ENCODE results near the gene STK10. TPM values are rescaled to one million over a fixed set of nuclear protein-coding genes. Genes with fewer than 3 reads are reported as not detected.
"Not testable (repeated sequence)": the region's sequence is repeated elsewhere in the genome, so short reads cannot be mapped to it uniquely, and the experiment has no call there.

Gene STK10
- total RNA-seq, 1 donor from 2014 or later, result 79.8 TPM

DNA sequence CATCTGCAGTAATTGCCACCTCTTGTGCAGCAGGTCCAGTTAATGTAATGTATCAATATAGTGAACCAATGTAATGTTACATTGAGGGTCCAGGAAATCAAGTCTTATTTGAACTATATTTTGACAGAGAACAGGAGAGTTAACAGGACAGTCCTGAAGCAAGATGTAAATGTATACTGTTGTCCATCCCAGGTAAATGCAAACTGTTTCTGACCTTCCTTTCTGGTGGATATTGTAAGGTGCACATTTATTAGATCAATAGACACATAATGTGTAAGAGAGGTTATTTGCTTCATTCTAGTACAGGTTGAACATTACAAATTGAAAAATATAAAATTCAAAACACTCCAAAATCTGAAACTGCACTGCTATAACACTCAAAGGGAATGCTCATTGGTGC lies 158.1 kb downstream of the STK10 start:
- DNase-seq (ENCODE audit: extremely low read depth, low read depth, low spot score), result no peak

DNA sequence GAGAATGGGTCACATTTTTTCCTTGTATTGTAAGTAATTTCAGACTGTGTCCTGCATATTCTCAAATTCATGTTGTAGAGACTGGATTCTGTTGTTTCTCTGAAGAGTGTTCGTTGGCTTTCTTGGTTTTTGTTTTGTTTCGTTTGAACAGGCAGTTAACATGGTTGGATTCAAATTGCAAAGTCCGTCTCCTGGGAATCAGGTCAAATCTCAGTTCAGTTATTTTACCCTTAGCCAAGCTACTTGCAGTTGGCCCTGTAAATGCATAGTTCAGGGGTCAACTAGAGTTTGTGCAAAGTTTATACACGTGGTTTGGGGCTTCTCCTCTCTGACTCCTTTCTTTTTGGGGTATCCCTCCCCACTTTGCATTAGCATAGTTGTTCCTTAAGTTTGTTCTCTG lies 159.9 kb downstream of the STK10 start:
- no peak for DNase-seq (ENCODE audit: extremely low read depth, low read depth, low spot score)

DNA sequence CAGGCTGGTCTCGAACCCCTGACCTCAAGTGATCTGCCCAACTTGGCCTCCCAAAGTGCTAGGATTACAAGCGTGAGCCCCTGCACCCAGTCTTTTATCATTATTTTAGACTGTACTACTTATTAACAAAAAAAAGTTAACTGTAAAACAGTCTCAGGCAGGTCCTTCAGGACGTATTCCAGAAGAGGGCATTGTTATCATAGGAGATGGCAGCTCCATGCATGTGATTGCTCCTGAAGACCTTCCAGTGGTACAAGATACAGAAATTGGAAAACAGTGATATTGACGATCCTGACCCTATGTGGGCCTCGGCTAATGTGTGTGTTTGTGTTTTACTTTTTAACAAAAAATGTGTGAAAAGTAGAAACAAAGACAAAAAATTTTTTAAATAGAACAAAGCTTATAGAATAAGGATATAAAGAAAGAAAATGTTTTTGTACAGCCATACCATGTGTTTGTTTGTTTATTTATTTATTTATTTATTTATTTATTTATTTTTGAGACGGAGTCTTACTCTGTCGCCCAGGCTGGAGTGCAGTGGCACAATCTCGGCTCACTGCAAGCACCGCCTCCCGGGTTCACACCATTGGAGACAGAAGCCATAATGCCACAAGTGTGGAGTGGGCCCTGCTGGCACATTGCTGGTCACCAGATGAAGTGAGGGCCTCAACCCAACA lies 167.8 kb downstream of the STK10 start:
- not testable (repeated sequence) for DNase-seq (ENCODE audit: extremely low read depth, low read depth, low spot score)

DNA sequence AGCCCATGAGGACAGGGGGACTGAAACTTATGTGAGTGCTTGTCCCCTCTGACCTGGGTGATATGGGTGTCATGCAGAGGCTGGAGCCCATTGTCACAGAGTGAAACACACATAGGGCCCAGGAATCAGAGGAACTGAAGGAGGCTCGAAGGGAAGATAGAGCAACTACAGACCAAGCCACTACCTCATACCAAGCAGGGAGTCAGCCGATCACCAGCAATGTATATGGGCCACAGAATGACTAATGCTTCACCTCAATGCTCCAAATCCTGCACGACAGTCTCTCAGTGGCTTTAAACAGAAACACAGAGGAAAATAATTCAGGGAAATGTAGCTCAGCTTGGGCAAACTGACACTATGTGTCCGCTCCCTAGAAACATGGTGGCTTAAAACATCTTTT lies 172.7 kb downstream of the STK10 start:
- no peak for DNase-seq (ENCODE audit: extremely low read depth, low read depth, low spot score)

DNA sequence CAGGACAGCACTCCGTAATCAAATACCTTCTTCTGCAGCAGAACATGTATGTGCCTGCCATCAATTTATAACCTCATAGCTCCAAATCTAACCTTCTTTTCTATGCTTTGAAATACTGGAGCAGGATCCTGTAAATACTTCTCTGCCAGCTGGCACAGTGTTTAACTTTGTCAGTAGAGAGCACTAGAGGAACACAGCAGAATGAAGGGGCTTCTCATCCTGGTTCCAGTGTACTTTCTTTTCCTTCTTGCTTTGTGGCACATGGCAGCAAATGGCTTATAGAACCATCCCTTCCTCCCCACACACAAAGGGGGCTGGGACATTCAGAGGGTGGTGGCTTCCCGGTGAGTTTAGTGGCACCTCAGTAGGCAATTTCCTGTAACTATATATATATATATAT lies 177.7 kb downstream of the STK10 start:
- no peak for DNase-seq (ENCODE audit: extremely low read depth, low read depth, low spot score)

DNA sequence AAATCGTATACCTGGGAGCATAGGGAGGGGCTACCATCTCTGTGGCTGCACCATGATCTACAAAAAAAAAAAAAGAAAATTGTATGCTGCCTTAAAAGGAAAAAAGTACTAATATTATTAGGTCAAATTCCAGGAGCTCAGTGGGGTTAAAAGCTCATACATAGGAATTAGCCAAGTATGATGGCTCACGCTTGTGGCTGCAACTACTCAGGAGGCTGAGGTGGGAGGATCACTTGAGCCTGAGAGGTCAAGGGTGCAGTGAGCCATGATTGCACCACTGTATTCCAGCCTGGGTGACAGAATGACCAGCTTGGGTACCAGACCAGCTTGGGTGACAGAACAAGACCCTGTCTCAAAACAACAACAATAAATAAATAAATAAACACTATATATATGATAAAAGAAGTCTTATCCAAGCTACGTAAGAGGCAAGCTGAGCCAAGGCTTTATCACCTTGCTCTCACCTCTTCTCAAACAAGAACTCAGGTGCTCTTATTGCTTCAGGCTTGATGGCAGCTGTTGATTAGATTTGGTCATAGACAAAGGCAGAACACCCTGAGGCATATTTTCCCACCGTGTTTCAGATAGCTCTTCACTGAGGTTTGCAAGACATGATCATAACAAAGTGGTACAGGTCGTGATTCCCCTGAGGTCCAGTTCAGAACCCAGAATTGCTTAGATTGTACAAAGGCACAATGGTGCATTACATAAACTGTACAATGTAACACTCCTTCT lies 178.3 kb downstream of the STK10 start:
- DNase-seq (ENCODE audit: extremely low read depth, low read depth, low spot score), result no peak

DNA sequence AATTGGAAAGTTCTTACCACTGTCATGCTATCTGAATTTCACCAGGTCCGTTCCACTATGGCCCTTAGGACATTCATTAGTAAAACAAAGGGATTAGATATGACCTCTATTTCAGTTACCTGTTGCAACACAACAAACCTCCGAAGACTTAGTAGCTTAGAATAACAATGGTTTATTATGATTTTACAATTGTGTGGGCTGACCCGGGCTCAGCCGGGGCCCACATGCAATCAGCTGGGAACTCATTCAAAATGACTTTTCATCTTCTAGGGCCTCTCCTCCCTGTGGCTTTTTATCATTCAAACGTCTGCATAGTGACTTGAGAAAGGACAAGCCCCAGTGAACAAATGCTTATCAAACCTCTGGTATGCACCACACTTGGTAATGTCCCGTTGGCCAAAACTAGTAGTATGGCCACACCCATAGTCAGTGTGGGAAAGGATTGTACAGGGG lies 179.3 kb downstream of the STK10 start:
- DNase-seq (ENCODE audit: extremely low read depth, low read depth, low spot score), result no peak

DNA sequence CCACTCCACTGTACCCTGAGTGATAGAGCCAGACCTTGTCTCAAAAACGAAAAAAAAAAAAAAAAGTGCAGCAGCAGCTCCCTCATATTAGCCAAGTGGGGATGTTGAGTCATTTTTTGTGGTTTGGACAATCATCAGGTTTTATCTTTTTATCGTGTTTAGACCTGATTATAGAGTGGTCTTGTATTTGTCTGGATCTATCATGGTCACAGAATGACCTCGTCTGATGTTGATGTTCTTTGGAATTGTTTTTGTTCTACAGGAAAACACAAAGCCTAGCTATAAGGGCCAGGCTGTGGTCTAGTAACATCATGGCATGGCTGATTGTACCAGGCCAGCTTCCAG lies 179.9 kb downstream of the STK10 start:
- DNase-seq (ENCODE audit: extremely low read depth, low read depth, low spot score), result no peak

DNA sequence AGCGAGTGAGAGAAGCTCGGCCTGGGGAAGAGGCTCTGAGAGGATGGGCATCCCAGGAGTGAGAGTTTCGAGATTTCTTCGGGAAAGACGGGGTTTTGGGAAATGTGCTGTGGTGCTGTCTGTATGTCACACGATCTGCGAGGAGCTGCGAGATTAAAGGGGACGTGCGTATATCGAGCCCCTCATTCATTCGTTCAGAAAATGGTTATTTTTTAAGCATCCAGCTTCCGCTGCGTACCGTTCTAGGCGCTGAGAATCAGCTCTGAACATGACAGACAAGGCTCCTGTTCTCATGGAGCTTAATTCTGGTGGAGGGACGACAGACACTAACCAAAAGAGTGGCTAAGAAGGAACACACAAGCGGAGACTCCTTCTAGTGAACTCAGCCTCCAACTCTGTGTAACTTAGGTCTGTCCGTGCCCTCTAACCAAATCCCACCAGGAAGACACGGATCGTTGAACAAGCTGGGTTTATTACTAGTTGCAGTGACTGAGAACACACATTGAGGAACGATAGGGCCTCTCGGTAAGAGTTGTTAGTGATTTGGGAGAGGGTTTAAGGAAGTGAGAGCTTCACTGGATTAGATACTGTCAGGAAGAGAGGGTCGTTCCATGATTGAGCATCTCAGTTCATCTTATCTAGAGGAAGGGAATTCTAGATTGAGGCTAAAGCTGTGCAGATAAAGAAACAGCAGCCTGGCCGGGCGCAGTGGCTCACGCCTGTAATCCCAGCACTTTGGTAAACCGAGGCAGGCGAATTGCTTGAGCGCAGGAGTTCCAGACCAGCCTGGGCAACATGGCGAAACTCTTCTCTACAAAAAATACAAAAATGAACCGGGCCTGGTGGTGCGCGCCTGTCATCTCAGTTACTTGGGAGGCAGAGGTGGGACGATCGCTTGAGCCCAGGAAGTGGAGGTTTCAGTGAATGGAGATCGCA lies 180.6 kb downstream of the STK10 start:
- DNase-seq (ENCODE audit: extremely low read depth, low read depth, low spot score), result no peak

DNA sequence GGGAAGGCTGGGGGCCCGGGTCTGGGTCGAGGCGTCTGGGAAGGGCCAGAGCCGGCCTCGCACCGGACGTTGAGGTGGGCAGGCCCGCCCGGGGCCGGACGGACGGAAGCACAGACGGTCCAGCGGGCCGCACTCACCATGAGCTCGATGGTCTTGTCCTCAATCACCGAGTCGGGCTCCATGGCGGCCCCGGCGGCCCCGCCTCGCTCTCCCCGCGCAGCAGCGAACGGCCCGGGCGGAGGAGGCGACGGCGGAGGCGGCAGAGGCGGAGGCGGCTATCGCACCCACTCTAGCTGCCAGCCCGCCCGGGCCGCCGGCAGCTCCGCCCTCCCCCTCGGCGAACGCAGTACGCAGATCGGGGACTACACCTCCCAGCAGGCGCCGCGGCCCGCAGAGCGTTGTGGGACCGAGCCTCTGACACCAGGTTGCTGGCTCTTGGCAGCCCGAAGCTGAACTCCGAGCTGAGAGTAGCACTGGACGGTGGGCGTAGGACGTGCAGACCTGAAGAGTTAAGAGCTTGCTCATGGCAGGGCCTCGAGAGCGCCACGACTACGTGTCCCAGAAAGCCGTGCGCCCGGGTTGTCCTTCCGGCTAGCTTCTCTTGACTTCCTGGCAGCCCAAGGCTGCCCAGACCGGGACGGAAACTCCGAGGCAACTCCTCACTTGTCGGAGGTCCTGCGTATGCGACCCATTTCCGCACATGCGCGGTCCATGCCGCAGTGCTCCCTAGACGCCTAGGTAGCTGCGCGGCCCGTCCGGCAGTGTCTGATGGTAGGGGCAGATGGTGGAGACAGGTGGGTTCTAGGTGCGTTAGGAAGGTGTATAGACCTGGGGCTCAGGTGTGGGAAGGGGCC lies 181.5 kb downstream of the STK10 start, which contains the start of gene FBXW11:
Gene FBXW11 (minus strand): TSS at position 318 of the 854 bp plus-strand sequence. CDS start 136 bp downstream, at position 182.
- DNase-seq (ENCODE audit: extremely low read depth, low read depth, low spot score), result peak; percentile 74

DNA sequence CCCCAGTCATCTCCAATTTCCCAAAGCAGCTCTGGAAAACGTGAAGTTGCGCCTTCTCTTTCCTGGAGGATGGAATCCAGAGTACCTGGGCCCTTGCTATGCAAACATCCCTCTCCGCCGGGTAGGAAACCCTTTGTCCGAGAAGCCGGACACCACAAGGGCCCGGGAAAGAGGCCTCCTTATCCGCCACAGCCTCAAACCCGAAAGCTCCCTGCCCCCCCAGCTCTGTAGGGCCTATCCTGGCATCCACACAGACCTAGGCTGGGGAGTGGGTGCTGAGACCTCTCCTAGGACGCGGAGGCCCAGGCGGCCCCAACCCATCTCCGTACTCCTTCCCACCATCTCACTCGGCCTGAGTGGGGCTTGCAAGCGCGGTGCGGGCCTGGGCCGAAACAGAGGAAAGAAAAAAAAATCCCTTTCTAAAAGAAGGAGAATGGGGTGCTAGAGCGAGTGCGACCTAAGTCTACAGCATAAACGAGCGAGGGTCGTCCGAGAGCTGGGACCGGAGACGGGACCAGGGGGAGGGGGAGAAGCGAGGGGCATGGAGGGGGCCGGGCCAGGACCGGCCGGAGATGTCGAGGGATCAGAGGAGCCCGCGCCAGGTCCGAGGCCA lies 182.2 kb downstream of the STK10 start:
- DNase-seq (ENCODE audit: extremely low read depth, low read depth, low spot score), result no peak

DNA sequence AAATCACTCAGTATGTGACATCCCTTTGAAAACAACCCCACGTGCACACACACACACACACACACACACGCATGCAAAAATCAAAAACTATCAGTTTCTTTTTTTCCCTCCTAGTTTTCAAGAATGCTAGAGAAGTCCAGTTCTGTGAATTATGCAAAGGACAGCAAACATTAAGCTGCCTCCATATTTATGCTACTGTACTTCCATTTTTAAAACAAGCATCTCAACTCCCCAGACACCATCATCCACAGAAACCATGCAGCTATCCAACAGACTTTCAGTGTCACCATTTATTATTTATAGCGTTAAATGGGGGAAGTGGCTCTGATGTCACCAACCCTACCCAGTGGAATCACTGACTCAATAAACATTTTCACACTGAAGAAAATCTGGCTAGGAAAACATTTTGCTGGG lies 183.2 kb downstream of the STK10 start:
- no peak for DNase-seq (ENCODE audit: extremely low read depth, low read depth, low spot score)

DNA sequence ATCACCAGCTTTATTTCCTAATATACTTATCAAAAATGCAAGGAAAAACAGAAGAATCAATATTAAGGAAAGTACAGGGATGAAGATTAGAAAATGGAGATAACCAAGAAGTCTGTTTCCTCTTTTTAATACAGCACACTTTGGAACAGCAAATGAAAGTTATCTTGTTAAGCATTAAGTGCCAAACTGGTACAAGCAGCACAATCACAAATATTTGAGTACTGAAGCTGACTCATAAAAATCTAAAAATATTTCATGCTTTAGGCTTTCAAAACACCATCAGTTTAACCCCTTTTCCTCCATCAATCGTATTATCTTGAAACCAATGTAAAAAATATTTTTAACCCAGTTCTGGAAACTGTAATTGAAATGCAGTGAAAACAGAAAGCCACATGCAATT lies 184.3 kb downstream of the STK10 start:
- DNase-seq (ENCODE audit: extremely low read depth, low read depth, low spot score), result no peak

DNA sequence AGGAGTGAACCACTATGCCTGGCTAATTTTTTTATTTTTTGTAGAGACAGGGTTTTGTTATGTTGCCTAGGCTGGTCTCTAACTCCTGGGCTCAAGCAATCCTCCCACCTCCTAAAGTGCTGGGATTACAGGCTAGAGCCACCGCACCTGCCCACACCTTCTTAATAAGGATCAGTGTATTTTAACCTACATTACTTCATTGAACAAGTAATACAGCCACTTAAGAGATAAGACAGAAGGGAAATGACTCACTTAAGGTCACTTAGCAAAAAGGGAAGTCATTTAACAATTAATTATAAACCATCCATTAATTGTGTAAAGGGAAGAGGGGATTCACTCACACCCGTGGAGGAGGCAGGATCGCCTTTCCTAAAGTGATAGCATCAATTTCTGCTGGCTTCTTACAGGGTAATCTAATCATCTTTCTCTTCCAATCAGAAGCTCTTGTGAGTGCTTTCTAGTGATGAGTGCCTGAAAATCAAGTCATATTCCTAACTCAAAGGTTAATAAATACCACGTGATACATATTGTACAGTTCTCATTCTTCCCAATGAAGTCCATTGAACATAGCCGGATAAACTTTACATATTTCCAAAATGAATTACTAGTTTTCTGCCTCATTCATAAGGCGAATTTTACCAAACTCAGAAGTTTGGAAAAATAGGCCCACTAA lies 185.0 kb downstream of the STK10 start:
- no peak for DNase-seq (ENCODE audit: extremely low read depth, low read depth, low spot score)

DNA sequence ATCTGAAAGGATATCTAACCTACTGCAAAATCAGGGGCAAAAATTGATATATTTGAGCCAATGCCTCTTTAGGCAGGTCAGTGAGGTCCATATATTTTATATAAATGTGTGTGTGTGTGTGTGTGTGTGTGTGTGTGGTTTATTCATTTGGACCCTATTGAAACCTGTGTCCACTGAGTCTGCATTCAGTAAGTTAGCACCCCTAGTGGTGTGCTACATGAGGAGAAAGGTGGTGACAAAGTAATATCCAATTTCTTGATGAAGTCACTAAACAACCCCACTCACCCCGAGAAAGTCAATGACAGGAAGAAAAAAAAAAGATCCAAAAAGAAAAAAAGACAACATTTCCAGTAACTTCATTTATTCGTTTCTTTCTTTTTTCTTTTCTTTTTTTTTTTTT lies 185.7 kb downstream of the STK10 start:
- no peak for DNase-seq (ENCODE audit: extremely low read depth, low read depth, low spot score)

DNA sequence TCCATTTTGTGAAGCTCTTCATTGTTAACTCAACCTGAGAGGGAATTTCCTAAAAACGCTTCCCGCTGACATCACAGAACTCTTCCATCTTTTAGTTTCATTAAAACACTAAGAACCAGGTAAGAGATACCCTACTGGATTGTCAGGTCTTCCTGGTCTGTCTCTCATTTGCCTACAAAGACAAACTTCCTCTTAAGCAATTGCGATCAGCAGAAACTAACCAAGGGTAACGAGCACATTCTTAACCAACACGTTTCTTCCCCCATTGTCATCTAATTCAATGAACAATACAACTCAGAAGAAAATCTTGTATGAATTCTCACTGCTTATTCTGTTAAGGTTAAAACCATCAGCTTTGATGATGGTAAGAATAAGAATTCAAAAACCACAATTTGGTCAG lies 188.1 kb downstream of the STK10 start:
- no peak for DNase-seq (ENCODE audit: extremely low read depth, low read depth, low spot score)

DNA sequence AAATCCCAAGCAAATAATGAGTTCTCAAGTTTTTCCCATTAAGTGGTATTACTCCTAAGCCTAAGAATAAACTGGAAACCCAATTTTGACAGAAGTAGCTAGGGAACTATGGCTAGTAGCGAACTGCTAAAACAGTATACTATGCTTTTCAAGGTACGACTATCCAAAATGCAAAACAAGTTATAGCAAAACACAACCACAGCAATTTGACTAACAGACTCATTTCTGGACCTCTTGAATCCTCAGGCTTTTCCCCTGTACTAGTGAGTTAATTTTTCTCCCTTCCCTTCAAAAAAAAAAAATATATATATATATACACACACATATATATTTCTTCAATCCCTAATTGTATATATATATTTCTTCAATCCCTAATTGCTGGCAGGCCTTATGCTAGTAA lies 188.9 kb downstream of the STK10 start:
- no peak for DNase-seq (ENCODE audit: extremely low read depth, low read depth, low spot score)

DNA sequence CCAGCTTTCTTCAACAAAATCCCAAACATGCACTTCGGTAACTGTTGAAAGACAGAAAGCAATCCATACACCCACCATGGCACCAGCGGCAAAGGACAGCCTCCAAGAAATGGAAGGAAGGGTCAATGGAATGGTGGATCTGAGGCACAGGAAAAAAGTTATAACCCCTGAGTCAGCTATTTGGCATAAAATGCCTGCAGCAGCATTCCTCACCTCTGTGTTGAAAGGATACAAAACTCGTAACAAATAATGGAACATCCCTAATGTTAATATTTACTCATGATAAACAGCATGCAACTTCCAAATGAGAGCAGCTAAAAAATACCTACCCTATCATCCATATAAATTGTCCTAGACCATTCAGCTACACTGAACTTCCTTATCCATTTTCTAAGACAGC lies 191.0 kb downstream of the STK10 start:
- DNase-seq (ENCODE audit: extremely low read depth, low read depth, low spot score), result no peak

DNA sequence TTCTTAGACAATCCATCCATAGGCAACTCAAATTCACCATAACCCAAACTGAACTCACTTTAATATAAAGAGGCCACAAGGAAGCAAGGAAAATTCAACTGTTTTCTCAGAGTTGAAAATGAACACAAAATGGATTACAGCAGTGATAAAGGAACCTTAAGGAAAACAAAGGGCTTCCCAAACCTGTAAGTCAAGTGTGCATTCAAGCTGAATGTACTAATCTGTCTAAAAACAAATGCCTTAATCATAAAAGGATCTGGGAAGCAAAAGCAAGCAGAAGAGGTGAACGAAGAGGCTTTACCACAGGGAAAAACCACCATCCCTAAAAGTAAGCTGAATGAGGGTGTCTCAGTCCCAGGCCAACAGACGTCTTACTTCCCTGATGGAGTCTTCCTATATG lies 195.2 kb downstream of the STK10 start:
- DNase-seq (ENCODE audit: extremely low read depth, low read depth, low spot score), result no peak
